T-helper 2 cell (primary cell): ENCODE data around the gene AIDA.
"Not testable (repeated sequence)": the region's sequence is repeated elsewhere in the genome, so short reads cannot be mapped to it uniquely, and the experiment has no call there.

Experiments
- DNase-seq, 5 experiments: peaks; one replicate each; pipeline versions ENCODE4 v3.0.0 to v3.0.0-alpha.2; 2012 to 2022
- total RNA-seq, 2 donors: gene quantifications; one replicate each; lab custom pipeline; 2026; lab: John Stamatoyannopoulos, UW

Gene AIDA, protein sequence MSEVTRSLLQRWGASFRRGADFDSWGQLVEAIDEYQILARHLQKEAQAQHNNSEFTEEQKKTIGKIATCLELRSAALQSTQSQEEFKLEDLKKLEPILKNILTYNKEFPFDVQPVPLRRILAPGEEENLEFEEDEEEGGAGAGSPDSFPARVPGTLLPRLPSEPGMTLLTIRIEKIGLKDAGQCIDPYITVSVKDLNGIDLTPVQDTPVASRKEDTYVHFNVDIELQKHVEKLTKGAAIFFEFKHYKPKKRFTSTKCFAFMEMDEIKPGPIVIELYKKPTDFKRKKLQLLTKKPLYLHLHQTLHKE
- 20.9 to 37.8 reads per million in 2 donors for total RNA-seq

DNA sequence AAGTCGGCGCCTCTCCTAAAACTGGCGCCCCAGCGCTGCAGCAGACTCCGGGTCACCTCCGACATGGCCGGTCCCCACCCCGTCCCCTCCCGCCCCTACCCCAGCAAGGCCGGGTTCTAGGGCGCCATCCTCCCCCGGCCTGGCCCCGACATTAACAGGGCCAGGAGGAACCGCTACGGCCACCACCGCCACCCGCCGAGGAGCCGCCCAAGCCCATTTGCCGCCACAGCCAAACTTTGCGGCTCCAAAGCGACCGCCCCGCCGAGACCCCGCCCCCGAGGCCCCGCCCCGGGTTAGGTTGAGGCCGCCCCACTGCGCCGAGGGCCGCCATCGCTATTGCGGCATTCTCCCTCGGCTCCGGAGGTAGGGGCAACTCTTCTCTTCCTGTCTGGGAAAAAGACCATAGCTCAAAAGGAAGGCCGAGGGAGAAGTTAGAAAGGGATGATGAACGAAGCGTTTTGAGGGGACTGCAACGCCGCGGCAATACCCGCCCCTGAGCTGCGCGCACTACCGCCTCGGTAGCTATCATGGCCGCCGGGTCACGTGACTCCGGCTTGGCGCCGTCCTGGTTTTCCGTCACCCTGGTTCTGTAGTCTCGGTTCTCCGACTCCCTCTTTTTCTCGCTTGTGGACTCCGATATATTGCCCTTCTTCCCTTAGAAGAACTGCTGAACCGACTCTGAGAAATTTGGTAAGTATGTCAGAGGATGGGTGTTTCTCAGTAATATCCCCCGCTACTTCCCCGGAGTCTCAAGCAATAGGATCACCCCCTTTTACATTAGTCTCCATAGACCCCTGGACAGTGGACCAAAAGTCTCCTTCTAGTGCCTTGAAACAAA is at the start of gene AIDA, which contains the start of gene BROX:
Gene AIDA, minus strand, starts transcription at position 239 of the 838 bp plus-strand sequence. Its CDS starts 174 bp downstream, at position 65.
Gene BROX, plus strand, starts transcription at position 312 of the 838 bp plus-strand sequence. CDS start 3,136 bp downstream, outside the sequence.
- DNase-seq: peak; percentile 89 to 94 (median 92)

GRCh38 chr1:222761083-222761482 is 48.8 kb upstream of the AIDA start:
- no peak for DNase-seq

GRCh38 chr1:222759451-222760035 is 47.3 kb upstream of the AIDA start:
- no peak for DNase-seq

- DNase-seq: no peak
These were observed 45.5 kb upstream of the AIDA start for GRCh38 chr1:222757646-222758268.

DNA sequence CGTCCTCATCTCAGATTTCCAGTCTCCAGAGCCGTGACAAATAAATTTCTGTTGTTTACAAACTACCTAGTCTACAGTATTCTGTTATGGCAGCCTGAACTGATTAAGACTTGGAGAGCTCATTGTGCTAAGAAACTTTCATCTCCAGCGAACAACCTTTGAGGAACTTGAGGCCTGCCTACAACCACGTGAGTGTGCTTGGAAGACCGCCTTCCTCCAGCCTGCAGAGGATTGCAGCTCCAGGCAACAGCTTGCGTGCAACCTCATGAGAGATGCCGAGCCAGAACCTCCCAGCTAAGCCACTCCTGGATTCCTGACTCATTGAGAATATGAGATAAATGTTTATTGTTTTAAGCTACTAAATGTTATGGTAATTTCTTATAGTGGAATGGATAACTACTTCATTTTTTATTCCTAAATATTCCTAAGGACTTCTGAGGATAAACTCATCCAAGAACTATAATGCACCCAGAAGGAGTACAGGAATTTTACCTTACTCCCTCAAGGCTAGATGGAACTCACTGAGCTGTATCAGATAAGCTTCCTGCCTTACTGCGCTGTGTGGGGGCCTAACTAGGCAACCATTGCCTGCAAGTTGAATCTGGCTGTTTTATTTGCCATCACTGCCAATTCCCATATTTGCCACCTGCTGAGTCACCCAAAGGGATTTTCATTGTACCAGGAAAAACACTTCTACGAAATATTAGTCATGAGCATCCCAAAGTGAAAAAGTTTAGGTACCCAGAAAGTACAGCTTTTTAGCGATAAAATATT is 42.3 kb upstream of the AIDA start:
- no peak for DNase-seq

DNA sequence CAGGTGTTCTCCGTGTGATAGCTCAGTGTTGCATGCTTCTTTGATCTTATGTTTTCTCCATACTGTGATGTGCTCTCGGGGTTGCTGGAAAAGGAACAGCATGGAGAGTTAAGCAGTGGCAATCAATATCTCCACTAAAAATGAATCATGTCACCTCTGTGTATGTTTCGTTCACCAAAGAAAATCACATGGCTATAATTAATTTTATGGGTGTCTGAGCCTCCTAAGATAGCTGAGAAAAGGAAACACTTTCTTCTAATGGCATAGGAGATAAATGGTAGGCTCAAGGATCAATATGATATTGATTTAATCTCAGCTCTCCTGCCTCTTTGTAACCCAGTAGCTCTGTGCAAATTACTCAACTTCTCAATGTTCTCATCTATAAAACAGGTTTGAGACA is 39.0 kb upstream of the AIDA start:
- DNase-seq: no peak

GRCh38 chr1:222750651-222751050 is 38.4 kb upstream of the AIDA start:
- DNase-seq: no peak

DNA sequence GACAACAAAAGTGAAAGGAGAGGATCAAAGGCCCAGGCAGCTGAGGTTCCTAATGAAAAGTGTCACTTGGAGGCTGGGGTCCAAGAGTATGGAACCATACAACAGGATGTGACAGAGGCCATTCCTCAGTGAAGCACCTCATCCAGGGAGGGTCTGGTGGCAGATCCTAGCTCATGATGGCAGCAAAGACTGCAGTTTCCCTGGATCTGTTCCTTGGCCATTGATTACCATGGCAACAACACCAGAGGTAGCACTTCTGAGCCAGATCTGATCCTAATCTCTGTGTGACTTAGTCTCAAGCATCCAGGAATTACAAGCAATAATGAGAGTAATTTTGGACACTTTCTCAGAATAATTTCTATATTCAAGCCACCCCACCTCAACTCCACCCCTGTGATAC is 37.6 kb upstream of the AIDA start:
- DNase-seq: peak in 1 of 5 experiments; percentile 5

GRCh38 chr1:222741630-222742457 is 29.6 kb upstream of the AIDA start:
- DNase-seq: not testable (repeated sequence)

DNA sequence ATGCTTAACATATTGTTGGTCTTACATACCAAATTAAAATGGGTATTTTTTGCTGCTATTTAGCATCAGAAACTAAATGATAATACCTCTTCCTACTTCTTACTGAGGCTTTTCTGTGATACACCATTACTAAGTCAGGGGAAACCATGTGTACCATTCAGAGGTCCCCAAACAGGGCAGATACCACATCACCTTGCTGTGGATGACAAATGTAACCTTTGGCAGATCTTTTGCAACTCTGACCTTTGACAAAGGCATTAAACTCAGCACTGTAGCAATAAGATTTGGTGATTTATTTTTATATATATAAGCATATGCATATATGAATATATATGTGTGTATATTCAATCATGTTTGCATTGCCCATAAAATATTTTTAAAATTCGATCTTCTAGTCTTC is 27.6 kb upstream of the AIDA start:
- no peak for DNase-seq

GRCh38 chr1:222739465-222739864 is 27.2 kb upstream of the AIDA start:
- no peak for DNase-seq

DNA sequence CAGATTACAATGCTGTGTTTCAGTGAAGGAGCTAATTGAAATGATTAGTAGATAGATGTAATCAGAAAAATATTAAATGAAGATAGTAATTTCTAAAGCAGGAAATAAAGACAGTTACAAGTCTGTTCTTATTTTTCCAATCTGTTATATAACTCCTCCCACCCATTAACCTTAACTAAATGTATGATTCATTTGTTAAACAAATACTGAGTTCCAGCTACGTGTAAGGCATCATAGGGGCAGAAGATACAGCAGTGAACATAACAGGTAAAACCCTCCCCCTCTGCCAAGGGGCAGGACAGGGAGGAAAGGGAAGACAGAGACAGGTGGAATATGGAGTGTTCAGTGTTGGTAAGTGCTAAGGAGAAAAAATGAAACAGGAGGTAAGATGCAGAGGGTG is 24.7 kb upstream of the AIDA start, which contains the start of gene FAM177B:
Gene FAM177B, plus strand, starts transcription at position 231 of the 400 bp plus-strand sequence. CDS start 9,344 bp downstream, outside the sequence.
- no peak for DNase-seq

- DNase-seq: no peak
These were observed 24.2 kb upstream of the AIDA start for GRCh38 chr1:222736470-222736869.

DNA sequence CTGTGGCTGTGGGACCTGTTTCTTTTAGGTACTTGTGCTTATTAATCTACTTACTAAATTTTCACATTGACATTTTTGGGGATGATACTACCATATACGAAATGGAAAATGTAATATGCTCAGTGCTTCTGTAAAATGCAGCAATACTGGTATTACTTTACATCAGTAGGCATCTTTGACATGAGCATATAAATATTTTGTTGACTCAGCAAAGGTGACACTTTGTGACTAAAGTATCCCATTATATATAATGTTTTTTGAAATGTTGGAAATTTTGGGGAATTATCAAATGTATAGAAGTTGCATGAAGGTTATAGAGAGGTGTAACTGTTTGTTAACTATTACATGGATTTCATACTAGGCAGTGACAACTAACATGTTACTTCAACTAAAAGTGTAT is 22.4 kb upstream of the AIDA start:
- DNase-seq: no peak

- DNase-seq: peak in 1 of 5 experiments; percentile 51
These were observed 20.2 kb upstream of the AIDA start for GRCh38 chr1:222732216-222733159.

- DNase-seq: no peak
These were observed 18.6 kb upstream of the AIDA start for GRCh38 chr1:222730866-222731265.

- DNase-seq: no peak
These were observed 16.5 kb upstream of the AIDA start for GRCh38 chr1:222728746-222729145.

GRCh38 chr1:222716393-222716792 is 4.1 kb upstream of the AIDA start:
- no peak for DNase-seq

DNA sequence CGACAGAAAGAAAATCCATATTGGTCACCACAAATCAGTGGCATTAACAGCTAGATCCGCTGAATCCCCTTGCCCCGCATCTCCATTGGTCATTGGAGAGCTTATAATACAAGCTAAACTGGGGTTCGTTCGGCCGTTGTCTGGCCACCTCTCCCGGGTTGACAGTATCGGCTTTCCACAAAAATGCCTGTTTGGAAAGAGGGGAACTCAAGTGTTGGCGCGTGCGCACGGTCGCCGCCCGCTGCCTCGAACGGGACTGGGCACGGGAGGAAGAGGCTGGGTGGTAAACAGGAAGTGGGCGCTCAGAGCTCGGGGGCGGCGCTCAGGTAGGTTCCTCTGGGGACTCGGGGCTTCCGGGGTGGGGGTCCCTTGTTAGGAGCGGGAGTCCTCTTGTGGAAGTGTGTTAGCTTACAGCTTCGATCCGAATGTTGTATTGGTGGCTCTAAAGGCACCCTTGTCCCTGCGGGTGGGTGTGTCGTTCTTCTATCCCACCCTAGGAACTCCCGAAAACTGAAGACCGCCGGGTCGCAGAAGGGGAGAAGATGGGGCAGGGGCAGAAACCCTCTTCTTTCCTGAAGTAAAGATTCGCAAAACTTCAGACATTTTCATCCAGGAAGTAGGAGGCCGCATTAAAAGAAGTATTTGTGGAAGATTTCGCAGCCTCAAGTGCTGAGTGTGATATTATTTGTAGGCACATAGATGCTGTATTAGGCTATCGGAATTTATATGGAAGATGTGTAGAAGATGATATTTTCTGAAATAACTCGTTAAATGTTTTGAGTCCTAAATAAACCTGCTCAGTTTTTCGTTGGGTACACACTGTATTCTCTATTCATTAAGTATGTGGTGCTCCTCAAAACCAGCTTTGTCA is 1.0 kb upstream of the AIDA start:
- DNase-seq: peak; percentile 80 to 97 (median 87)
